Central memory CD8-positive, alpha-beta T cell (primary cell): Measurements from ENCODE around the gene PERM1.

ENCODE experiments used
- ATAC-seq: fragments of 150-1000 bp; cut with Tn5 transposase; replicated peaks from 2 replicates; pipeline ENCODE4 v1.10.0; 2022; ENCODE audit warnings: mild to moderate bottlenecking, moderate FRiP score, moderate number of reproducible peaks; ENCODE audit not compliant: poor library complexity, severe bottlenecking; ENCODE audit errors: extremely low read depth
- DNase-seq, 2 donors: peaks; one replicate each; pipeline ENCODE4 v3.0.0; 2021; ENCODE audit warnings: low spot score in 2 of 2
- H3K27ac Mint-ChIP-seq: one replicate; pipeline ENCODE4 v1.8.0; 2022; ENCODE audit warnings: low read depth, mild to moderate bottlenecking, moderate library complexity, mixed read lengths
- H3K27me3 Mint-ChIP-seq: one replicate; pipeline ENCODE4 v1.8.0; 2022; ENCODE audit warnings: mixed read lengths
- H3K36me3 Mint-ChIP-seq: one replicate; pipeline ENCODE4 v1.8.0; 2022; ENCODE audit warnings: mild to moderate bottlenecking, moderate library complexity, mixed read lengths; ENCODE audit not compliant: insufficient read depth
- H3K4me1 Mint-ChIP-seq: one replicate; pipeline ENCODE4 v1.8.0; 2022; ENCODE audit warnings: mixed read lengths
- H3K4me3 Mint-ChIP-seq: one replicate; pipeline ENCODE4 v1.8.0; 2022; ENCODE audit warnings: mild to moderate bottlenecking, moderate library complexity, mixed read lengths
- H3K9me3 Mint-ChIP-seq: one replicate; pipeline ENCODE4 v1.8.0; 2022; ENCODE audit warnings: mixed read lengths

The PERM1 gene

GRCh38 chr1:929712-930632 lies 51.9 kb downstream of the PERM1 start:
- no peak overlapping the region for H3K27ac Mint-ChIP-seq
- DNase-seq: no peak
- no peaks in the 10 kb centered on the region for H3K9me3 Mint-ChIP-seq
- ATAC-seq: no peak
- peaks cover 49% of the 10 kb centered on the region for H3K27me3 Mint-ChIP-seq
- peaks cover 4% of the 10 kb centered on the region for H3K36me3 Mint-ChIP-seq
- H3K4me1 Mint-ChIP-seq: peaks cover 7% of the 10 kb centered on the region
- no peak overlapping the region for H3K4me3 Mint-ChIP-seq

GRCh38 chr1:928825-929661 lies 52.9 kb downstream of the PERM1 start:
- Mint-ChIP-seq H3K9me3 (no peaks in the 10 kb centered on the region), H3K36me3 (peaks cover 4% of the 10 kb centered on the region), H3K27ac (no peak overlapping the region), H3K27me3 (peaks cover 45% of the 10 kb centered on the region), H3K4me1 (peaks cover 7% of the 10 kb centered on the region), H3K4me3 (no peak overlapping the region)
- no peak for DNase-seq
- ATAC-seq: no peak

GRCh38 chr1:927748-928147 lies 54.1 kb downstream of the PERM1 start:
- H3K4me1 Mint-ChIP-seq: peaks cover 13% of the 10 kb centered on the region
- H3K27me3 Mint-ChIP-seq: peaks cover 52% of the 10 kb centered on the region
- DNase-seq (no peak), ATAC-seq (no peak)
- no peak overlapping the region for H3K4me3 Mint-ChIP-seq
- no peak overlapping the region for H3K27ac Mint-ChIP-seq
- no peaks in the 10 kb centered on the region for H3K9me3 Mint-ChIP-seq
- peaks cover 6% of the 10 kb centered on the region for H3K36me3 Mint-ChIP-seq

GRCh38 chr1:927234-927633 lies 54.7 kb downstream of the PERM1 start:
- Mint-ChIP-seq H3K36me3 (peaks cover 6% of the 10 kb centered on the region), H3K27me3 (peaks cover 57% of the 10 kb centered on the region), H3K4me3 (no peak overlapping the region), H3K27ac (no peak overlapping the region), H3K4me1 (peaks cover 13% of the 10 kb centered on the region), H3K9me3 (no peaks in the 10 kb centered on the region)
- ATAC-seq (no peak), DNase-seq (no peak)

GRCh38 chr1:925561-926421 lies 56.1 kb downstream of the PERM1 start:
- Mint-ChIP-seq H3K4me3 (peak overlapping the region; percentile 41), H3K27me3 (peaks cover 61% of the 10 kb centered on the region), H3K4me1 (peaks cover 10% of the 10 kb centered on the region), H3K9me3 (no peaks in the 10 kb centered on the region), H3K27ac (no peak overlapping the region), H3K36me3 (peaks cover 6% of the 10 kb centered on the region)
- no peak for ATAC-seq
- DNase-seq: no peak
